NCI-H2196 treated with DMSO at 0.1 percent for 48 hours (cell line): ENCODE measurements around the gene PDE4D.

Experiments
- DNase-seq: peaks from one replicate; lab custom pipeline; 2025; ENCODE audit not compliant: unreplicated experiment; lab: John Stamatoyannopoulos, UW

PDE4D gene

GRCh38 chr5:59840200-59840601 lies 53.3 kb downstream of the PDE4D start:
- DNase-seq = no peak

GRCh38 chr5:59838989-59839388 lies 54.5 kb downstream of the PDE4D start:
- no peak for DNase-seq

- no peak for DNase-seq
Measured at GRCh38 chr5:59838067-59838466, 55.5 kb downstream of the PDE4D start.

- no peak for DNase-seq
Measured at GRCh38 chr5:59837071-59837470, 56.5 kb downstream of the PDE4D start.

- no peak for DNase-seq
Measured at GRCh38 chr5:59835800-59836199, 57.7 kb downstream of the PDE4D start.

GRCh38 chr5:59833448-59833847 lies 60.1 kb downstream of the PDE4D start:
- DNase-seq = no peak

GRCh38 chr5:59832577-59833301 lies 60.8 kb downstream of the PDE4D start:
- no peak for DNase-seq

GRCh38 chr5:59831326-59832010 lies 62.1 kb downstream of the PDE4D start:
- no peak for DNase-seq

- DNase-seq = no peak
Measured at GRCh38 chr5:59830536-59831200, 62.9 kb downstream of the PDE4D start.

GRCh38 chr5:59829922-59830321 lies 63.6 kb downstream of the PDE4D start:
- DNase-seq = no peak

GRCh38 chr5:59829386-59829785 lies 64.1 kb downstream of the PDE4D start:
- no peak for DNase-seq

GRCh38 chr5:59828623-59829022 lies 64.9 kb downstream of the PDE4D start:
- no peak for DNase-seq

GRCh38 chr5:59826996-59827395 lies 66.5 kb downstream of the PDE4D start:
- no peak for DNase-seq

- DNase-seq = no peak
Measured at GRCh38 chr5:59823420-59823819, 70.1 kb downstream of the PDE4D start.

- DNase-seq = no peak
Measured at GRCh38 chr5:59819806-59820205, 73.7 kb downstream of the PDE4D start.

- no peak for DNase-seq
Measured at GRCh38 chr5:59817536-59817935, 76.0 kb downstream of the PDE4D start.

GRCh38 chr5:59816654-59817300 lies 76.7 kb downstream of the PDE4D start:
- DNase-seq = no peak

GRCh38 chr5:59814537-59814872 lies 79.0 kb downstream of the PDE4D start:
- DNase-seq = no peak

- no peak for DNase-seq
Measured at GRCh38 chr5:59813761-59814536, 79.6 kb downstream of the PDE4D start.

- no peak for DNase-seq
Measured at GRCh38 chr5:59810041-59810440, 83.5 kb downstream of the PDE4D start.

- DNase-seq = no peak
Measured at GRCh38 chr5:59807806-59808205, 85.7 kb downstream of the PDE4D start.
